Ishikawa (cell line): ENCODE data around the gene CYTH4.

Source experiments
- CEBPB ChIP-seq: IDR thresholded peaks from 2 replicates; pipeline ENCODE4 v1.6.1; 2012
- CREB1 ChIP-seq: IDR thresholded peaks from 2 replicates; pipeline ENCODE4 v1.6.1; 2012; ENCODE audit warnings: low read depth
- EGR1 ChIP-seq: IDR thresholded peaks from 2 replicates; pipeline ENCODE4 v1.6.1; 2012
- EP300 ChIP-seq: IDR thresholded peaks from 2 replicates; pipeline ENCODE4 v1.6.1; 2012; ENCODE audit warnings: borderline replicate concordance
- FOXM1 ChIP-seq: IDR thresholded peaks from 2 replicates; pipeline ENCODE4 v1.6.1; 2012; ENCODE audit warnings: low read depth, borderline replicate concordance
- NFIC ChIP-seq: IDR thresholded peaks from 2 replicates; pipeline ENCODE4 v1.6.1; 2012
- RAD21 ChIP-seq: IDR thresholded peaks from 2 replicates; pipeline ENCODE4 v1.6.1; 2012; ENCODE audit warnings: low read depth
- TAF1 ChIP-seq: IDR thresholded peaks from 2 replicates; pipeline ENCODE4 v1.6.1; 2012; ENCODE audit warnings: low read depth, mild to moderate bottlenecking
- TCF12 ChIP-seq: IDR thresholded peaks from 2 replicates; pipeline ENCODE4 v1.6.1; 2012; ENCODE audit warnings: low read depth
- TEAD4 ChIP-seq: IDR thresholded peaks from 2 replicates; pipeline ENCODE4 v1.6.1; 2012
- YY1 ChIP-seq: IDR thresholded peaks from 2 replicates; pipeline ENCODE4 v1.6.1; 2012; ENCODE audit warnings: low read depth
- ZBTB7A ChIP-seq: IDR thresholded peaks from 2 replicates; pipeline ENCODE4 v1.6.1; 2012; ENCODE audit warnings: low read depth
- TF ChIP-seq, protein P1 (sequence below): IDR thresholded peaks from 2 replicates; pipeline ENCODE4 v1.6.1; 2012
- TF ChIP-seq, protein P2 (sequence below): IDR thresholded peaks from 2 replicates; pipeline ENCODE4 v1.6.1; 2012
- TF ChIP-seq, protein P3 (sequence below): IDR thresholded peaks from 2 replicates; pipeline ENCODE4 v1.6.1; 2012; ENCODE audit warnings: low read depth, mild to moderate bottlenecking

Gene CYTH4

DNA sequence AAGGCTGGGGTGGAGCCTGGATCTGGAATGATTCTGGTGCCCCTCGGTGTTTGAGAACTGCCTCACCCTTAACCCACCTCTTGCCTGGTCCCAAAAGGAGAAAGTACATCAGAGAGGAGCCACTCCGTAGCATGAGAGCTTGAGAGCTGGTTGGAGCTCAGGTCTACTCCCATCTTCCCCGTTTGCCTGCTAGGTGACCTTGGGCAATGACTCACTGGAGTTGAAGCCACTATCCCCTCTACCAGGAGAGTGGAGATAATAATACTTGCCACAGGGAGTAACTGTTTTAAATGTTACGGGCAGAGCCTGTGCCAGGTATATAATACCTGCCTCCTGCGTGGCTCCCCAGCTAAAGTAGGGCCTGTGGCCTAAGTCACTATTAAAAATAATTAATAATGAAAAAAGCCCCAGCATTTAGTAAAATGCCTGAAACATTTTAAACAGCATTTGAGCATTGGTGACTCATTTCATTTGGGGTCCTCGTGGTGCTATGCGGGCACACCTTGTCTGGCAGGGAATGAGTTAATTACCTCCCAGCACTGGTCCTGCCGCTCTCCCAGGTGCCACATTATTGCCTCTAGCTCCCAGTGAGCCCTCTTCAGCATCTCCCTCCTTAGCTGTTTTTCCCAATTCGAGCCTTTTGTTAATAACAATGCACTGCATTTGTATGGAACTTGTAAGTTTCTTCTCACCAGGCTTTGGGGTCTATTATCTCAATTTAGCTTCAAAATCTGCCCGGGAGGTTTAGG lies 22.5 kb downstream of the CYTH4 start:
- TF ChIP-seq, protein P1, sequence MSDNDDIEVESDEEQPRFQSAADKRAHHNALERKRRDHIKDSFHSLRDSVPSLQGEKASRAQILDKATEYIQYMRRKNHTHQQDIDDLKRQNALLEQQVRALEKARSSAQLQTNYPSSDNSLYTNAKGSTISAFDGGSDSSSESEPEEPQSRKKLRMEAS, result no peak

DNA sequence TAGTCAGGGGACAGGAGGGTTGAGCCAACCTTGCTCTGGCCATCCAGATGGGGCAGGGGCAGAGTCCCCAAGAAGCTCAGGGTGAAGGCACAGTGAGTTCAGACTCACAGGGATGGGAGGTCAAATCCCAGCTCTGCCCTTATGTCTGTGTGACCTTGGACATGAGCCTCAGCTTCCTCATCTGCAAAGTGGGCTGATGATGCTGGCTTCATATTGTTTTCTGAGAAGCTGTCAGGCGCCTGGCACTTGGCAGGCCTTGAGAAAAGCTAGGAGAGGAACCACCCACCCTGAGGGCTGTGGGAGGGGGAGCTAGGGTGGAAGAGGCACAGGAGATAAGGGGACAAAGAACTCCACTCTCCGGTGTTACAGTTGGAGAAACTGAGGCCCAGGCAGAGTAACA lies 23.6 kb downstream of the CYTH4 start:
- TF ChIP-seq, protein P2, sequence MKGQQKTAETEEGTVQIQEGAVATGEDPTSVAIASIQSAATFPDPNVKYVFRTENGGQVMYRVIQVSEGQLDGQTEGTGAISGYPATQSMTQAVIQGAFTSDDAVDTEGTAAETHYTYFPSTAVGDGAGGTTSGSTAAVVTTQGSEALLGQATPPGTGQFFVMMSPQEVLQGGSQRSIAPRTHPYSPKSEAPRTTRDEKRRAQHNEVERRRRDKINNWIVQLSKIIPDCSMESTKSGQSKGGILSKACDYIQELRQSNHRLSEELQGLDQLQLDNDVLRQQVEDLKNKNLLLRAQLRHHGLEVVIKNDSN, result no peak
- no peak for TF ChIP-seq EGR1
- TF ChIP-seq TAF1, result no peak
- no peak for TF ChIP-seq ZBTB7A
- no peak for TF ChIP-seq EP300
- TF ChIP-seq TCF12, result no peak
- TF ChIP-seq, protein P1, result no peak
- TF ChIP-seq NFIC, result no peak
- TF ChIP-seq YY1, result no peak
- TF ChIP-seq CEBPB, result no peak
- no peak for TF ChIP-seq TEAD4
- TF ChIP-seq RAD21, result no peak
- no peak for TF ChIP-seq CREB1

DNA sequence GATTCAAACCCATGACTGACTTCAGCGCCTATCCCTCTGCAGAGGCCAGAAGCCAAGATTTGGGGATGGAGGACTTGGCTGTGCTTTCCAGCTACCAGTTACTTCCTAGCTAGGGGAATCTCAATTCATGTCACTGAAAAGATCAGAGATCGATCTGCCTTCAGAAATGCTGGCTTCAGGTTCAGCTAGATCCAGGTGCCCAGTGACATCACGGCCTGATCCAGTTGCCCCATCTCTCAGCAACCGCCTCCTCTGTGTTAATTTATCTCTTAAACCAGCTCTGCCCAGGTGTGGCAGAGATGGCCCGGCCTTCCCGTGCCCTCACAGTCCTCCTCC lies 24.2 kb downstream of the CYTH4 start:
- TF ChIP-seq EP300 (no peak), CEBPB (no peak), NFIC (no peak), ZBTB7A (no peak), TCF12 (no peak), TEAD4 (no peak), EGR1 (no peak), TAF1 (no peak), FOXM1 (no peak), YY1 (no peak), RAD21 (no peak), CREB1 (no peak)
- TF ChIP-seq, protein P3, sequence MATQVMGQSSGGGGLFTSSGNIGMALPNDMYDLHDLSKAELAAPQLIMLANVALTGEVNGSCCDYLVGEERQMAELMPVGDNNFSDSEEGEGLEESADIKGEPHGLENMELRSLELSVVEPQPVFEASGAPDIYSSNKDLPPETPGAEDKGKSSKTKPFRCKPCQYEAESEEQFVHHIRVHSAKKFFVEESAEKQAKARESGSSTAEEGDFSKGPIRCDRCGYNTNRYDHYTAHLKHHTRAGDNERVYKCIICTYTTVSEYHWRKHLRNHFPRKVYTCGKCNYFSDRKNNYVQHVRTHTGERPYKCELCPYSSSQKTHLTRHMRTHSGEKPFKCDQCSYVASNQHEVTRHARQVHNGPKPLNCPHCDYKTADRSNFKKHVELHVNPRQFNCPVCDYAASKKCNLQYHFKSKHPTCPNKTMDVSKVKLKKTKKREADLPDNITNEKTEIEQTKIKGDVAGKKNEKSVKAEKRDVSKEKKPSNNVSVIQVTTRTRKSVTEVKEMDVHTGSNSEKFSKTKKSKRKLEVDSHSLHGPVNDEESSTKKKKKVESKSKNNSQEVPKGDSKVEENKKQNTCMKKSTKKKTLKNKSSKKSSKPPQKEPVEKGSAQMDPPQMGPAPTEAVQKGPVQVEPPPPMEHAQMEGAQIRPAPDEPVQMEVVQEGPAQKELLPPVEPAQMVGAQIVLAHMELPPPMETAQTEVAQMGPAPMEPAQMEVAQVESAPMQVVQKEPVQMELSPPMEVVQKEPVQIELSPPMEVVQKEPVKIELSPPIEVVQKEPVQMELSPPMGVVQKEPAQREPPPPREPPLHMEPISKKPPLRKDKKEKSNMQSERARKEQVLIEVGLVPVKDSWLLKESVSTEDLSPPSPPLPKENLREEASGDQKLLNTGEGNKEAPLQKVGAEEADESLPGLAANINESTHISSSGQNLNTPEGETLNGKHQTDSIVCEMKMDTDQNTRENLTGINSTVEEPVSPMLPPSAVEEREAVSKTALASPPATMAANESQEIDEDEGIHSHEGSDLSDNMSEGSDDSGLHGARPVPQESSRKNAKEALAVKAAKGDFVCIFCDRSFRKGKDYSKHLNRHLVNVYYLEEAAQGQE, result no peak
- TF ChIP-seq, protein P1, result no peak
- TF ChIP-seq, protein P2, result no peak

DNA sequence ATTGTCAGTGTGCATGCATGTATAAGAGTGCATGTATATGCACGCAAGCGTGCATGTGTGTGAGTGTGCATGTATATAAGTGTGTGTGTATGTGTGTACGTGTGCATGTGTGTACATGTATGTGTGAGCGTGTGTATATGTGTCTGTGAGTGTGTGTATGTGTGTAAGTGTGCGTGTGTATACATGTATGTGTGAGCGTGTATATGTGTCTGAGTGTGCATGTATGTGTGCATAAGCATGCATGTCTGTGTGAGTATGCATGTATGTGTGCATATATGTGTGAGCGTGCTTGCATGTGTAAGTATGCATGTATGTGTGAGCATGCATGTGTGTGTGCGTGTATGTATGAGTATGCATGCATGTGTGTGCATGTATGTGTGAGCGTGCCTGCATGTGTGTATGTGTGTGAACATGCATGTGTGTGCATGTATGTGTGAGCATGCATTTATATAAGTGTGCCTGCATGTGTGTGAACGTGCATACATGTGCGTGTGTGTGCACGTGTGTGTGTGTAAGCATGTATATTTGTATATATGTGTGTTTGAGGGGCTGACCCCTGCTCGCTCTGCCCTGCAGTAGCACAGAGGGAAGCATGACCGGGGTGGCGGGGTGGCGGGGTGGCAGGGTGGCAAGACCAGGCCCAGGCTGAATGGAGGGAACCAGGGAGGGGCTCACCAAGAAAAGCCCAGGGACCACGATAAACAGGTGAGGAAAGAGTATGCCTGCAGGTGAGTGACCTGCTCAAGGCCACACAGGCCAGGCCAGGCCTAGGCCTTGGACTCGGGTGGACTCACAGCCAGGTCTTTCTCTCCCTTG lies 26.3 kb downstream of the CYTH4 start:
- TF ChIP-seq, protein P1, result no peak
- TF ChIP-seq TCF12 (no peak), TAF1 (no peak), CREB1 (no peak), CEBPB (no peak), FOXM1 (no peak)

DNA sequence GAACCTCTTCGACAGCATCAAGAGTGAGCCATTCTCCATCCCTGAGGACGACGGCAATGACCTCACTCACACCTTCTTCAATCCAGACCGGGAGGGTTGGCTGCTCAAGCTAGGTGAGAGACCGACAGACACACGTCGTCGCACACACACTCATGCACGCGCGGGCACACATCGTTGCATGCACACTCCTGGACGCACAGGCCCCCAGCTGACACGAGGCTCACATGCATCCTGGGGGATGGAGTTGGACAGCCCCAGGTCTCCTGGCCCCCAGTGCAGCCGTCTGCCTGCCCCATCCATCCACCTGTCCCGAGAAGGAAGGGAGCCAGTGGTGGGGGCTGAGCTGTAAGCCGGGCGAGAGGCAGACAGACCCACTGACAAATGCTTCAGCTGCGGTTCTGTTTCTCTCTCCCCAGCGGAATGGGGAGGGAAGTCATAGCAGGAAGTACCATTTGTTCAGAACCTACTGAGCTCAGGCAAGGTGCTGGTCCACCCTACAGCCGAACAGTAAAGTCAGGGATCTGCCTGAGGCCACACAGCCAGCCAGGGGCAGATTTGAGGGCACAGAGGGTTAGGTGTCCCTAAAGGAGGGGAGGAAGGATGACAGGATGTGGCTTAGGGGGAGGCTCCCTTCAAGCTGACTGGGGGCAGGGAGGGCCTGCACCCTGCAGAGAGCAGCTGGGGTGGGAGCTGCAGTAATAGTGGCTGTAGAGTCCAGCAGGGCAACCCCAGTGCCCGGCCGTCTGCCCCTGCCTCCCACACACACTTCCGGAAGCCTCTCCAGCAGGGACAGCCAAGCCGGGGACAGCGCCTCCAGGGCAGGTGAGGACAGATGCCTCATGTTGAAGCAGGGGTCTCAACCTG lies 27.1 kb downstream of the CYTH4 start:
- no peak for TF ChIP-seq EP300

DNA sequence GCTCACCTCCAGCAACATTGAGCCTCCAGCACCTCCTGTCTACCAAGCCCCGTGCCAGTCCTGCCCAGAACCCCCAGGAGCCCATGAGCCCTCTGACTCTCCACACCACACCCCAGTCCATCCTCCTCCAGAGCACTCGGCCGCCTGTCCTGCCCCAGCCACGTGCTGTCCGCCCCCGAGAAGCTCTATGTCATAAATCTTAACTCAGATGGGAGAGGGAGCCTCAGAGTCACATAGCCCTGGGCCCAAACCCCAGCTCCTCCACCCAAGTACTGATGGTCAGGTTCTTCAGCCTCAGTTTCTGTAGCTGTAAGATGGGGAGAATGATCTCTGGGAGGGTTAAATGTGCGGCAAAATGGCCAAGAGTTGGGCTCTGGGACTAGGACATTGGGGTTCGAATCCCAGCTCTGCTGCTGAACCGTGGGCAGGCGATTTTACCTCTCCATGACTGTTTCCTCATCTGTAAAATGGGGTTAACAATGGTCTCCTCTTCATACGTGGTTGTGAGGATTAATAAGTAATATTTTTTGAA lies 27.8 kb downstream of the CYTH4 start:
- no peak for TF ChIP-seq TEAD4
- TF ChIP-seq CEBPB, result no peak
- no peak for TF ChIP-seq TAF1
- no peak for TF ChIP-seq EP300
- TF ChIP-seq YY1, result no peak
- no peak for TF ChIP-seq EGR1
- TF ChIP-seq NFIC, result no peak
